T-cell (primary cell): ENCODE results near the gene ENC1. TPM values are rescaled to one million over a fixed set of nuclear protein-coding genes. Genes with fewer than 3 reads are reported as not detected.

Experiments used
- ATAC-seq, 4 experiments: fragments of 200-7000 bp in 3 of 4; fragments of 150-1000 bp in 1 of 4; cut with Tn5 transposase; replicated peaks in 1 of 4; 1 replicate in 3 of 4; 2 replicates in 1 of 4; pipeline ENCODE4 v1.10.0; 2021; ENCODE audit warnings: moderate library complexity in 3 of 4, mild to moderate bottlenecking in 2 of 4, moderate number of reproducible peaks in 1 of 4
- CTCF ChIA-PET, 2 donors: fragments of 300-600 bp; sonication (Branson Sonifier 250); formaldehyde crosslinking; loops; one replicate each; lab custom pipeline; 2022; ENCODE audit warnings: antibody characterized with exemption in 2 of 2; lab: Charles Lee
- POLR2A ChIA-PET, 2 donors: fragments of 300-600 bp; sonication (Branson Sonifier 250); formaldehyde crosslinking; loops; one replicate each; lab custom pipeline; 2022; ENCODE audit warnings: antibody characterized with exemption in 2 of 2; lab: Charles Lee
- DNase-seq, 35 experiments: peaks; one replicate each; pipeline versions ENCODE4 v3.0.0 to v3.0.0-alpha.2; 2013 to 2023
- H3K27ac ChIP-seq: one replicate; pipeline ENCODE4 v1.5.1; 2013; ENCODE audit warnings: low read length
- H3K27me3 ChIP-seq, 2 experiments: replicated peaks in 1 of 2; 1 replicate in 1 of 2; 2 replicates in 1 of 2; pipeline versions ENCODE4 v1.6.1 to v1.7.0; 2013; ENCODE audit warnings: low read length in 1 of 2, mixed read lengths in 1 of 2; ENCODE audit not compliant: control insufficient read depth in 2 of 2, insufficient read depth in 2 of 2; ENCODE audit errors: extremely low read depth in 1 of 2
- H3K36me3 ChIP-seq, 2 donors: 1 replicate in 1 of 2; 2 replicates in 1 of 2; pipeline versions ENCODE4 v1.6.1 to v1.7.0; 2013; ENCODE audit warnings: low read length in 1 of 2; ENCODE audit not compliant: control insufficient read depth in 2 of 2, insufficient read depth in 1 of 2; ENCODE audit errors: extremely low read depth in 1 of 2
- H3K4me1 ChIP-seq, 2 experiments: 1 replicate in 1 of 2; 2 replicates in 1 of 2; pipeline versions ENCODE4 v1.6.1 to v1.7.0; 2013; ENCODE audit warnings: low read length in 2 of 2, mixed read lengths in 1 of 2; ENCODE audit not compliant: insufficient read depth in 2 of 2, control insufficient read depth in 1 of 2; ENCODE audit errors: extremely low read depth in 1 of 2
- H3K4me3 ChIP-seq, 2 donors: 1 replicate in 1 of 2; 2 replicates in 1 of 2; pipeline versions ENCODE4 v1.5.1 to v1.7.0; 2013; ENCODE audit warnings: mild to moderate bottlenecking in 2 of 2, low read length in 1 of 2, moderate library complexity in 1 of 2; ENCODE audit not compliant: control insufficient read depth in 1 of 2; ENCODE audit errors: extremely low read depth in 1 of 2
- H3K9me3 ChIP-seq: 2 replicates; pipeline ENCODE4 v1.7.0; 2013
- H3K27ac Mint-ChIP-seq, 2 donors: one replicate each; pipeline ENCODE4 v1.8.0; 2020 to 2021; ENCODE audit warnings: mild to moderate bottlenecking in 2 of 2, mixed read lengths in 2 of 2
- H3K27me3 Mint-ChIP-seq, 2 donors: one replicate each; pipeline ENCODE4 v1.8.0; 2021 to 2022; ENCODE audit warnings: mixed read lengths in 2 of 2
- H3K36me3 Mint-ChIP-seq: one replicate; pipeline ENCODE4 v1.8.0; 2021; ENCODE audit warnings: mixed read lengths
- H3K4me1 Mint-ChIP-seq, 3 donors: one replicate each; pipeline ENCODE4 v1.8.0; 2020 to 2022; ENCODE audit warnings: mixed read lengths in 3 of 3, mild to moderate bottlenecking in 1 of 3
- H3K4me3 Mint-ChIP-seq, 3 donors: one replicate each; pipeline ENCODE4 v1.8.0; 2020 to 2022; ENCODE audit warnings: mild to moderate bottlenecking in 3 of 3, mixed read lengths in 3 of 3, moderate library complexity in 3 of 3
- H3K9me3 Mint-ChIP-seq, 3 donors: one replicate each; pipeline ENCODE4 v1.8.0; 2020 to 2022; ENCODE audit warnings: mixed read lengths in 3 of 3
- WGBS: methylation state at CpG from one replicate; pipeline ENCODE4 v1.1.5; 2013; ENCODE audit warnings: missing lambda C conversion rate; ENCODE audit not compliant: insufficient coverage; 5-methylcytosine and 5-hydroxymethylcytosine counted together
- total RNA-seq, 35 experiments: library from RNA in 6 of 35; stranded (reverse) in 6 of 35; fragments of 120-200 nt in 1 of 35; gene quantifications; one replicate each; pipeline versions ENCODE4 v1.2.1 to v1.2.4 and lab custom pipeline; 2013 to 2026

The ENC1 gene
- total RNA-seq, 5 donors from 2014 or later (not counting 1 experiment from before 2014, with no cell fraction given): 0.70 to 21.0 (median 2.7) TPM

GRCh38 chr5:74603376-74603775, 37.2 kb downstream of the ENC1 start:
- Mint-ChIP-seq H3K27ac (no peak overlapping the region), H3K9me3 (no peaks in the 10 kb centered on the region), H3K36me3 (no peaks in the 10 kb centered on the region), H3K4me1 (no peaks in the 10 kb centered on the region), H3K4me3 (no peak overlapping the region), H3K27me3 (peaks cover 9 to 21% of the 10 kb centered on the region in 2 donors)
- no peaks in the 10 kb centered on the region for H3K4me1 ChIP-seq
- H3K4me3 ChIP-seq: no peak overlapping the region
- ChIA-PET POLR2A (no interaction called here), CTCF (no interaction called here)
- DNase-seq: no peak
- no peaks in the 10 kb centered on the region for H3K36me3 ChIP-seq
- H3K9me3 ChIP-seq: no peaks in the 10 kb centered on the region
- ATAC-seq: no peak
- H3K27me3 ChIP-seq: peaks cover 0 to 6% of the 10 kb centered on the region in 2 experiments
- no peak overlapping the region for H3K27ac ChIP-seq
- WGBS: no CpG with 5 or more reads among the region's 1 CpG

GRCh38 chr5:74599148-74599547, 41.4 kb downstream of the ENC1 start:
- Mint-ChIP-seq H3K36me3 (no peaks in the 10 kb centered on the region), H3K4me1 (no peaks in the 10 kb centered on the region)
- POLR2A ChIA-PET: no interaction called here

DNA sequence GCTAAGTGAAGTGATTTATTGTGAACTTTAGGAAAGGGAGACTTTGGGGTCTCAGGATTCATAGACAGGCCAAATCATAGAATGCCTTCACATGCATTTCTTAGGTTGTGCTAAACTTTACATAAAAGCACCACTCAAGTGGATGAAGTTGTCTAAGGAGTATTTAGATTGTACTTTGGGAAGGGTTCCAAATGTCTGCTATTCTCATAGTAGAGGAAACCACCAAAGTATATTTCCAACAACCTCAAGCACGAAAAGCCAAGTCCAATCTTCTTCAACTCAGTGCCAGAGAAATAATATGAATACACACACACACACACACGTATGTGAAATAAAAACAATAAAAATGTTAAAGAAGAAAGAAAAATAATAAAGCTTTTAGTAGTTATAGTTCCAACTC, 41.8 kb downstream of the ENC1 start:
- H3K27ac ChIP-seq: no peak overlapping the region
- ChIA-PET POLR2A (no interaction called here), CTCF (interaction anchor here in 1 of 2 donors (1.0 kb wide), 1 partner anchor 26 kb away, joined by 3 read pairs; no protein-coding TSS in a partner anchor)
- Mint-ChIP-seq H3K4me1 (no peaks in the 10 kb centered on the region), H3K27ac (no peak overlapping the region), H3K9me3 (no peaks in the 10 kb centered on the region), H3K36me3 (no peaks in the 10 kb centered on the region), H3K4me3 (no peak overlapping the region), H3K27me3 (peaks cover 25 to 26% of the 10 kb centered on the region in 2 donors)
- ATAC-seq (no peak), DNase-seq (no peak)
- H3K4me3 ChIP-seq: no peak overlapping the region
- no CpG with 5 or more reads among the region's 2 CpGs for WGBS
- no peaks in the 10 kb centered on the region for H3K4me1 ChIP-seq
- no peaks in the 10 kb centered on the region for H3K9me3 ChIP-seq
- H3K27me3 ChIP-seq: peaks cover 0 to 7% of the 10 kb centered on the region in 2 experiments
- no peaks in the 10 kb centered on the region for H3K36me3 ChIP-seq

More at GRCh38 chr5:74599148-74599547, 41.4 kb downstream of the ENC1 start:
- no peak overlapping the region for H3K27ac ChIP-seq
- H3K27me3 ChIP-seq: peaks cover 0 to 7% of the 10 kb centered on the region in 2 experiments
- Mint-ChIP-seq H3K9me3 (no peaks in the 10 kb centered on the region), H3K4me3 (no peak overlapping the region), H3K27ac (no peak overlapping the region), H3K27me3 (peaks cover 23 to 25% of the 10 kb centered on the region in 2 donors)
- no CpG with 5 or more reads among the region's 2 CpGs for WGBS
- CTCF ChIA-PET: no interaction called here
- no peaks in the 10 kb centered on the region for H3K4me1 ChIP-seq
- DNase-seq: no peak
- H3K9me3 ChIP-seq: no peaks in the 10 kb centered on the region
- H3K4me3 ChIP-seq: no peak overlapping the region
- ATAC-seq: no peak
- H3K36me3 ChIP-seq: no peaks in the 10 kb centered on the region

- H3K36me3 Mint-ChIP-seq: no peaks in the 10 kb centered on the region
- H3K4me1 ChIP-seq: no peaks in the 10 kb centered on the region
- no peak overlapping the region for H3K4me3 ChIP-seq
- H3K9me3 Mint-ChIP-seq: no peaks in the 10 kb centered on the region
- no peak overlapping the region for H3K27ac Mint-ChIP-seq
- peaks cover 16 to 27% of the 10 kb centered on the region in 2 donors for H3K27me3 Mint-ChIP-seq
- H3K27ac ChIP-seq: no peak overlapping the region
- 85% methylated on average over 2 of the region's 6 CpGs for WGBS
- no peaks in the 10 kb centered on the region for H3K9me3 ChIP-seq
- no peaks in the 10 kb centered on the region for H3K36me3 ChIP-seq
- H3K4me3 Mint-ChIP-seq: no peak overlapping the region
- ChIA-PET POLR2A (no interaction called here), CTCF (no interaction called here)
- peaks cover 0 to 10% of the 10 kb centered on the region in 2 experiments for H3K27me3 ChIP-seq
- H3K4me1 Mint-ChIP-seq: no peaks in the 10 kb centered on the region
- no peak for DNase-seq
- no peak for ATAC-seq
Measured at GRCh38 chr5:74596927-74597326, 43.6 kb downstream of the ENC1 start.

DNA sequence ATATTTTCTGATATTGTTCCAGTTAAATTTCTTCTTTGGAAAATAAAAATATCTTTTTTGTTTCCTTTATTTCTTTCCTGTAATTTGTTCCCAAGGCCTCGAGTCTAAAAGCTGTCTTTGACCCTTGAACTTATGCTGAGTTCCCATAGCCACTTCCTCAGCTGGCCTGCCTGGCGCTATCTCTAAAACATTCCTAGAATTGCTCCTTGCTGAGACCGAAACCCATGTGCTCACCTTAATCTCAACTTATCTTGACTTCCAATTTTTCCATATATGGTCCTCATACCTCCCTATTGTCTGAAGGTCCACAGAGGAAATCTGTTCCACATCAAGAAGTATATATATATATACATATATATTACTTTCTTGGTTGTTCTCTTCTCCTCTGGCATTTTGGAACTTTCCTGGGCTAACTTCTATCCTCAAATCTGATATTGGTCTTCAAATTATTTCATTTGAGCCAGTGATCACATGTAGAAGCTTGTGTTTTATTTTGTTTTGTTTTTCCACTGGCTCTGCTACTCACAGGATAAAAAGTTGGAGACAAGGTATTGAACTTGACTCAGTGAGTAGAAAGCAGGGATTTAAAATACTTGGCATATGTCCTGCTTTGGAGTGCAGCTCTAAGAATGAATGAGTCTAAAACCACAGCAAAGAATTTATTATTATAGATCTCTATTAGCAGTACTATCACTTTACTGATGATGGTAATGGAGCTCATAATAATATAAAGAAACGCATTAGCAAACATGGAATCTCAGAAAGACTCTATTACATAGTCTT, 45.2 kb downstream of the ENC1 start:
- Mint-ChIP-seq H3K36me3 (no peaks in the 10 kb centered on the region), H3K9me3 (no peaks in the 10 kb centered on the region), H3K4me1 (no peaks in the 10 kb centered on the region), H3K4me3 (no peak overlapping the region), H3K27me3 (peaks cover 22 to 27% of the 10 kb centered on the region in 2 donors), H3K27ac (no peak overlapping the region)
- Histone ChIP-seq H3K4me1 (no peaks in the 10 kb centered on the region), H3K9me3 (no peaks in the 10 kb centered on the region), H3K27me3 (peaks cover 0 to 10% of the 10 kb centered on the region in 2 experiments), H3K27ac (no peak overlapping the region), H3K4me3 (no peak overlapping the region), H3K36me3 (no peaks in the 10 kb centered on the region)
- ChIA-PET CTCF (interaction anchor here in 1 of 2 donors (0.6 kb wide), 1 partner anchor 66 kb away, joined by 6 read pairs; no protein-coding TSS in a partner anchor), POLR2A (no interaction called here)
- ATAC-seq: no peak
- 73% methylated on average over 2 of the region's 4 CpGs for WGBS
- no peak for DNase-seq

- peaks cover 20 to 30% of the 10 kb centered on the region in 2 donors for H3K27me3 Mint-ChIP-seq
- H3K4me3 Mint-ChIP-seq: no peak overlapping the region
- DNase-seq (no peak), ATAC-seq (no peak)
- 83% methylated on average over 1 of the region's 6 CpGs for WGBS
- H3K9me3 ChIP-seq: no peaks in the 10 kb centered on the region
- H3K4me1 ChIP-seq: no peaks in the 10 kb centered on the region
- no peaks in the 10 kb centered on the region for H3K9me3 Mint-ChIP-seq
- H3K27me3 ChIP-seq: peaks cover 0 to 10% of the 10 kb centered on the region in 2 experiments
- no peak overlapping the region for H3K27ac Mint-ChIP-seq
- ChIA-PET CTCF (interaction anchor here in 1 of 2 donors (0.6 kb wide), 1 partner anchor 67 kb away, joined by 6 read pairs; no protein-coding TSS in a partner anchor), POLR2A (no interaction called here)
- H3K36me3 ChIP-seq: no peaks in the 10 kb centered on the region
- H3K4me1 Mint-ChIP-seq: no peaks in the 10 kb centered on the region
- no peaks in the 10 kb centered on the region for H3K36me3 Mint-ChIP-seq
- H3K4me3 ChIP-seq: no peak overlapping the region
- no peak overlapping the region for H3K27ac ChIP-seq
Measured at GRCh38 chr5:74594137-74595040, 46.1 kb downstream of the ENC1 start.
